HG03342 (cell line): Measurements from ENCODE around the gene CA7.
A peak's percentile ranks its signal among the peaks of the same experiment; 100 is the strongest.

Experiments
- ATAC-seq: cut with Tn5 transposase; IDR thresholded peaks from one replicate; pipeline ENCODE4 v1.9.1; 2021; ENCODE audit warnings: mild to moderate bottlenecking, moderate library complexity; ENCODE audit not compliant: unreplicated experiment

CA7 gene

GRCh38 chr16:66872943-66873684 lies 28.9 kb downstream of the CA7 start:
- ATAC-seq: peak; percentile 78

GRCh38 chr16:66873685-66874055 lies 29.5 kb downstream of the CA7 start:
- no peak for ATAC-seq

- no peak for ATAC-seq
These were observed 30.0 kb downstream of the CA7 start for GRCh38 chr16:66874079-66874775.

- no peak for ATAC-seq
These were observed 33.9 kb downstream of the CA7 start for GRCh38 chr16:66878067-66878466.

- ATAC-seq: peak; percentile 95
These were observed 36.2 kb downstream of the CA7 start, which contains the start of gene PDP2 for GRCh38 chr16:66880288-66881013. Gene PDP2, plus strand, starts transcription at chr16:66880515. Its CDS starts 3,770 bp downstream, at chr16:66884285.

GRCh38 chr16:66881014-66881417 lies 36.8 kb downstream of the CA7 start:
- peak; percentile 1 for ATAC-seq

- ATAC-seq: no peak
These were observed 37.3 kb downstream of the CA7 start for GRCh38 chr16:66881560-66881959.

GRCh38 chr16:66881964-66882508 lies 37.8 kb downstream of the CA7 start:
- ATAC-seq: no peak

GRCh38 chr16:66882702-66883101 lies 38.5 kb downstream of the CA7 start:
- no peak for ATAC-seq

GRCh38 chr16:66885491-66885890 lies 41.3 kb downstream of the CA7 start:
- ATAC-seq: no peak

GRCh38 chr16:66886321-66886720 lies 42.1 kb downstream of the CA7 start:
- ATAC-seq: no peak

- no peak for ATAC-seq
These were observed 42.7 kb downstream of the CA7 start for GRCh38 chr16:66886914-66887313.

- no peak for ATAC-seq
These were observed 44.7 kb downstream of the CA7 start for GRCh38 chr16:66888647-66889615.

GRCh38 chr16:66889622-66890021 lies 45.4 kb downstream of the CA7 start:
- ATAC-seq: no peak

GRCh38 chr16:66890799-66891198 lies 46.6 kb downstream of the CA7 start:
- no peak for ATAC-seq

GRCh38 chr16:66891360-66891759 lies 47.1 kb downstream of the CA7 start:
- ATAC-seq: no peak

GRCh38 chr16:66891797-66892196 lies 47.6 kb downstream of the CA7 start:
- no peak for ATAC-seq

GRCh38 chr16:66894055-66894454 lies 49.8 kb downstream of the CA7 start:
- no peak for ATAC-seq

- no peak for ATAC-seq
These were observed 50.9 kb downstream of the CA7 start for GRCh38 chr16:66894948-66895688.

- ATAC-seq: no peak
These were observed 51.4 kb downstream of the CA7 start for GRCh38 chr16:66895689-66895979.
